Neural crest cell (in vitro differentiated cells): ENCODE results near the gene FBXO44. TPM values are rescaled to one million over a fixed set of nuclear protein-coding genes. Genes with fewer than 3 reads are reported as not detected.

Experiments
- DNase-seq: peaks from one replicate; pipeline ENCODE4 v3.0.0; 2021; ENCODE audit warnings: low read depth, mixed read lengths, low spot score
- H3K27ac Mint-ChIP-seq: one replicate; pipeline ENCODE4 v1.8.0; 2021; ENCODE audit warnings: mild to moderate bottlenecking, mixed read lengths; ENCODE audit not compliant: unreplicated experiment
- H3K27me3 Mint-ChIP-seq: 2 replicates; pipeline ENCODE4 v1.8.0; 2021; ENCODE audit warnings: low read depth, mild to moderate bottlenecking, mixed read lengths
- H3K36me3 Mint-ChIP-seq: 2 replicates; pipeline ENCODE4 v1.8.0; 2021; ENCODE audit warnings: low read depth, mild to moderate bottlenecking, mixed read lengths
- H3K4me1 Mint-ChIP-seq: 2 replicates; pipeline ENCODE4 v1.8.0; 2021; ENCODE audit warnings: mixed read lengths
- H3K4me3 Mint-ChIP-seq: one replicate; pipeline ENCODE4 v1.8.0; 2021; ENCODE audit warnings: mild to moderate bottlenecking, mixed read lengths
- H3K9me3 Mint-ChIP-seq: 2 replicates; pipeline ENCODE4 v1.8.0; 2021; ENCODE audit warnings: mixed read lengths
- total RNA-seq: library from RNA; stranded (reverse); gene quantifications from 2 replicates; pipeline ENCODE4 v1.2.1, GENCODE V29; 2021
- TF ChIP-seq, protein P1 (sequence below): fragments of 200-600 bp; sonication (generic); conservative IDR thresholded peaks from 2 replicates; pipeline ENCODE4 v1.5.0; 2021; ENCODE audit warnings: antibody characterized with exemption, mild to moderate bottlenecking

Gene FBXO44
- total RNA-seq, 1 donor from 2014 or later, result 10.7 TPM

DNA sequence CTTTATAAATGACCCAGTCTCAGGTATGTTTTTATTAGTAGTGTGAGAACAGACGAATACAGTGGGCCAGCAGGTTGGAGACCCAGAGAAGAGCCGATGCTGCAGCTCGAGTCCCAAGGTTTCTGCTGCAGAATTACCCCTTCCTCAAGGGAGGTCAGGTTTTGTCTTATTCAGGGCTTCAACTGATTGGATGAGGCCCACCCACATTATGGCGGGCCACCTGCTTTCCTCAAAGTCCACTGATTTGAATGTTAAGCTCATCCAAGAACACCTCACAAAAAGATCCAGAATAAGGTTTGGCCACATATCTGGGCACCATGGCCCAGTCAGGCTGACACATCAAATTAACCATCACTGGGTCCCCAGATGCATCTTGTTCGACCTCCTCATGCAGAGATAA lies 41.3 kb upstream of the FBXO44 start:
- H3K9me3 Mint-ChIP-seq, result no peaks in the 10 kb centered on the region
- no peak overlapping the region for H3K27ac Mint-ChIP-seq
- peaks cover 12% of the 10 kb centered on the region for H3K27me3 Mint-ChIP-seq
- TF ChIP-seq, protein P1, sequence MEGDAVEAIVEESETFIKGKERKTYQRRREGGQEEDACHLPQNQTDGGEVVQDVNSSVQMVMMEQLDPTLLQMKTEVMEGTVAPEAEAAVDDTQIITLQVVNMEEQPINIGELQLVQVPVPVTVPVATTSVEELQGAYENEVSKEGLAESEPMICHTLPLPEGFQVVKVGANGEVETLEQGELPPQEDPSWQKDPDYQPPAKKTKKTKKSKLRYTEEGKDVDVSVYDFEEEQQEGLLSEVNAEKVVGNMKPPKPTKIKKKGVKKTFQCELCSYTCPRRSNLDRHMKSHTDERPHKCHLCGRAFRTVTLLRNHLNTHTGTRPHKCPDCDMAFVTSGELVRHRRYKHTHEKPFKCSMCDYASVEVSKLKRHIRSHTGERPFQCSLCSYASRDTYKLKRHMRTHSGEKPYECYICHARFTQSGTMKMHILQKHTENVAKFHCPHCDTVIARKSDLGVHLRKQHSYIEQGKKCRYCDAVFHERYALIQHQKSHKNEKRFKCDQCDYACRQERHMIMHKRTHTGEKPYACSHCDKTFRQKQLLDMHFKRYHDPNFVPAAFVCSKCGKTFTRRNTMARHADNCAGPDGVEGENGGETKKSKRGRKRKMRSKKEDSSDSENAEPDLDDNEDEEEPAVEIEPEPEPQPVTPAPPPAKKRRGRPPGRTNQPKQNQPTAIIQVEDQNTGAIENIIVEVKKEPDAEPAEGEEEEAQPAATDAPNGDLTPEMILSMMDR, result no peak
- H3K4me1 Mint-ChIP-seq, result no peaks in the 10 kb centered on the region
- H3K4me3 Mint-ChIP-seq, result no peak overlapping the region
- DNase-seq, result no peak
- no peaks in the 10 kb centered on the region for H3K36me3 Mint-ChIP-seq

DNA sequence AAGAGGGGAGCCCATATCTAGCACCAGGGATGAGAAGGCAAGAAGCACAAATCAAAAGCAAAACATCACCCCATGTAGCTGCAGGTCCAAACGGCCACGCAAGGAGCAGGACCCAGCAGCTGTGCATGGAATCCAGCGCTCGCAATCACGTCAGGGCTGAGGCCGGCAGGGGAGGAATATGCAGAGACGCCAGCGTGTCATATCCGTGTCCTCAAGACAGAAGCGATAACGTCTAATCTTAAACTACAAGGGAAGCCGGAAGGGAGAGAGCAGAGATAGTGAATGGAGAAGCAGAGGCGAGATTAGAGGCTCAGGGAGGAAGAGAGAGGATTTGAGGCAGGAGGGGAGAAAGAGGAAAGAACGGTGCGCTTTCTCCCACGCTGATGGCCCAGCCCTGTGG lies 39.6 kb upstream of the FBXO44 start:
- Mint-ChIP-seq H3K9me3 (no peaks in the 10 kb centered on the region), H3K27me3 (peaks cover 16% of the 10 kb centered on the region), H3K4me3 (no peak overlapping the region), H3K27ac (no peak overlapping the region), H3K36me3 (no peaks in the 10 kb centered on the region), H3K4me1 (no peaks in the 10 kb centered on the region)
- TF ChIP-seq, protein P1, result no peak
- no peak for DNase-seq

DNA sequence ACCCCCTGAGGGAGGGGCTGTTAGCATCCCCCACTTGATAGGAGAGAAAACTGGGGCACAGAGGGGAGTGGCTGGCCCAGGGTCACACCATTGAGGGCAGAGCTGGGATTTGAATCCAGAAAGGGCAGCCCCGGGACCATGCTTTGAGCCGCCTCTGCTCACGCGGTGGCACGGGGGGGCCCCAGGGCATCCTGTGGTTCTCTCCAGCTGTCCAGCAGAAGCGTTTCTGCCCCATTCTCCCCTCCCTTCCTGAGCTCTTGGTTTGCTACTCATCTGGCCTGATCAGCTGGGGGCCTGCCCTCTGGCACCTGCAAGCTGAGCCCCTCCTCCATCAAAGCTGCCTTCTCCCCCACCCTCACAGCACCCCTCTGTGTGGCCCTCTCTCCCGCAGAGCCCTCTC lies 37.9 kb upstream of the FBXO44 start:
- H3K9me3 Mint-ChIP-seq, result no peaks in the 10 kb centered on the region
- peaks cover 16% of the 10 kb centered on the region for H3K27me3 Mint-ChIP-seq
- no peak overlapping the region for H3K27ac Mint-ChIP-seq
- no peak for DNase-seq
- no peak overlapping the region for H3K4me3 Mint-ChIP-seq
- TF ChIP-seq, protein P1, result no peak
- no peaks in the 10 kb centered on the region for H3K4me1 Mint-ChIP-seq
- H3K36me3 Mint-ChIP-seq, result no peaks in the 10 kb centered on the region

DNA sequence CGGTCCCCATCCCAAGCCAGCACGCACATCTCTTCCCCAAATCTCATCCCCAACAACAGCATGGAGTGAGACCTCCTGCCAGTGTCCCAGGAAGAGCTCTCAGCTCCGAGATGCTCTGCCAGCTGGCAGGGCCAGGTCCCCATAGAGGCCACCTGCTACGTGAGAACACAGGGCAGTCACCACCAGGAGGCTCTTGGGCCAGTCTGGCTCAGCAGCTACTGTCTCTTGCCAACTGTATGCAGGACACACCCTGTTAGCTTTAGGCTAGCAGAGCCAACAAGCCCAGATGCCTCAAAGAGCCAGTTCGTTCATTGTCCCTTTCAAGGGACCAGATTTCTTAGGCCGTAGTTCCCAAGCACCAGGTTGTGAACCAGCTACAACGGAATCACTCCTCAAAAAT lies 37.4 kb upstream of the FBXO44 start:
- H3K27ac Mint-ChIP-seq, result no peak overlapping the region
- TF ChIP-seq, protein P1, result no peak
- H3K27me3 Mint-ChIP-seq, result peaks cover 18% of the 10 kb centered on the region
- no peaks in the 10 kb centered on the region for H3K4me1 Mint-ChIP-seq
- no peaks in the 10 kb centered on the region for H3K9me3 Mint-ChIP-seq
- H3K36me3 Mint-ChIP-seq, result no peaks in the 10 kb centered on the region
- H3K4me3 Mint-ChIP-seq, result no peak overlapping the region
- no peak for DNase-seq

DNA sequence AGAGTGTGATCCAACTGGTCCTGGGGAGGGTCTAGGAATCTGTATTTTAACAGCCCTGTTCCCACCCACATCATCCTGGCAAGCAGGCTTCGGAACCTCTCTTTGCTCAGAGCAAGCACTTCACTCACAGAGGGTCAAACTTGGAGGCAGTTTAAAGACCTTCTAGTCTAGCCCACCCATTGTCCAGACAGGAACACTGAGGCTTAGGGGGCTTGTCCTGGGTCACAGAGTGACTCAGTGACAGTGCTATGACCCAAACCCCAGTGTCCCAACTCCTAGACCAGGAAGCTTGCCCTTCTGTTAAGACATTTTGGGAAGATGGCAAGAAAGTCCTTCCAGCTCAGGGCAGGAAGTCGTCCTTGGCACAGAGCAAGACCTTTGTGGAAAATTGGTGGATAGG lies 36.9 kb upstream of the FBXO44 start:
- no peaks in the 10 kb centered on the region for H3K36me3 Mint-ChIP-seq
- no peaks in the 10 kb centered on the region for H3K9me3 Mint-ChIP-seq
- H3K27me3 Mint-ChIP-seq, result peaks cover 18% of the 10 kb centered on the region
- no peak for DNase-seq
- H3K4me1 Mint-ChIP-seq, result no peaks in the 10 kb centered on the region
- no peak overlapping the region for H3K4me3 Mint-ChIP-seq
- TF ChIP-seq, protein P1, result no peak
- no peak overlapping the region for H3K27ac Mint-ChIP-seq

DNA sequence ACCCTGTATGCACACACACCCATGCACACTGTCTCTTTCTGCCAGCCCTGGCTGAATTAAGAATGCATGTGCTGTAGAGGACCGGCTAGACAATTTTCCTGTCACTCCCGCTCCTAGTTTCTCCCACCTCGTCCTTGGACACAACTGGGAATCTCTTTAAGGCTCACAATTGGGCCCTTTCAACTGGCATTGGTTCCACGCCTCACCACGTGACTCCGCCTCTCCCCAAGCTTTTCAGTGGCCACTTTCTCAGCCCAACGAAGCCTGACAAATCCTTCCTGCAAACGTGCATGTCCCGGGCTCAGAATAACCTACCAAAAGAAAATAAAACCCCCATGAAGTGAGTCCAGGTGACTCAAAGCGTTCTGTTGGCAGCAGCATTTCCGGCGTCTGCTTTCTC lies 34.3 kb upstream of the FBXO44 start:
- Mint-ChIP-seq H3K27me3 (peaks cover 10% of the 10 kb centered on the region), H3K9me3 (no peaks in the 10 kb centered on the region), H3K27ac (no peak overlapping the region)

More for the DNA sequence above, 34.3 kb upstream of the FBXO44 start:
- Mint-ChIP-seq H3K4me1 (no peaks in the 10 kb centered on the region), H3K4me3 (no peak overlapping the region), H3K36me3 (no peaks in the 10 kb centered on the region)
- no peak for DNase-seq
- TF ChIP-seq, protein P1, result no peak
